ENCODE results near the gene GPR135.

Gene GPR135

DNA sequence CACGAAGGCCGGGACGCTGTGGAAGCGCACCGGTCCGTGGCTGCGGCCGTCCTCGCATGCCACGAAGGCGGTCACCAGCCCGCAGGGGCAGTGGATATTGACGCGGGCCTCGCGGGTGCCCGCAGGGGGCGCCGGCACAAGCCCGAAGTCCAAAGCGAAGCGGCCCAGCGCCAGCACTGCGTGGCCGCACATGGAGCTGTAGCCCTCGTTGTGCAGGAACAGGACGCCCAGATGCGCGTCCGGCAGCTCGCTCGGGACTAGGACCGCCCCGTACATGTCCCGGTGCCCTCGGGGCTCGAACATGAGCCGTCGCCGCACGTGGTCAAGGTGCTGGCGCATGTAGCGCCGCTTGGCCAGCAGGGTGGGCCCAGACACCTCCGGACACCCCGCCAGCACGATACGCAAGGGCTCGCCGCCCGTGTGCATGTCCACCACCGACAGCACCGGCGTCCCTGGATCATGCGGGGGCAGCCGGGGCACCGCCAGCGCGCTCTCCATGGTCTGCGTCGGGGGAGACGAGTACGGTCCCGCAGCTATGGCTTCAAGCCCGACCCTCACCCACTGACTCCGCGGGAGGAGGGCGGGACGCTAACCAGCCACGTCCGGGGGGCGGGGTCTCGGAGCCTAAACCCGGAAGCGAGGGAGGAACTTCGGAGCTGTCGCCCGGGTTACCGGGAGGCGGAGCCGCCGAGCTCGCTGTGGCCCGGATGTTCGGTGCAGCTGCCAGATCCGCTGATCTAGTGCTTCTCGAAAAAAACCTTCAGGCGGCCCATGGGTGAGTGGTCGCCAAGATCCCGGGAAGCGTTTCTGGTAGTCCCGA is 18.8 kb upstream of the GPR135 start, which contains the start of the genes JKAMP and L3HYPDH:
Gene JKAMP, plus strand, starts transcription at position 699 of the 820 bp plus-strand sequence. Its CDS starts 73 bp downstream, at position 772.
Gene L3HYPDH, minus strand, starts transcription at position 590 of the 820 bp plus-strand sequence. Its CDS starts 92 bp downstream, at position 498.
- TF ChIP-seq SNAI2 (CRISPR knock-in tag; IDR thresholded peaks at IDR 0.05) (no peak), ZC3H10 (CRISPR knock-in tag; IDR thresholded peaks at IDR 0.05) (no peak), OSR1 (CRISPR knock-in tag; IDR thresholded peaks at IDR 0.05) (no peak), TCF4 (CRISPR knock-in tag; IDR thresholded peaks at IDR 0.05; ENCODE audit: borderline replicate concordance) (0 out of 2 replicates have a peak, but pooled peaks have one; percentile 13), POU6F1 (CRISPR knock-in tag; IDR thresholded peaks at IDR 0.05; ENCODE audit: borderline replicate concordance, low read depth) (peak; percentile 12; the same call in 1 of the 2 replicates), ARNTL (CRISPR knock-in tag; IDR thresholded peaks at IDR 0.05; ENCODE audit: borderline replicate concordance, low read depth) (no peak), GLIS3 (CRISPR knock-in tag; IDR thresholded peaks at IDR 0.05) (peak; percentile 50; the same call in 1 of the 2 replicates), ZNF70 (CRISPR knock-in tag; IDR thresholded peaks at IDR 0.05) (no peak), ZFP3 (CRISPR knock-in tag; IDR thresholded peaks at IDR 0.05) (0 out of 2 replicates have a peak, but pooled peaks have one; percentile 53)

GRCh38 chr14:59483363-59483762 is 18.2 kb upstream of the GPR135 start:
- TF ChIP-seq ESRRG (CRISPR knock-in tag; IDR thresholded peaks at IDR 0.05) (no peak), GLIS3 (CRISPR knock-in tag; IDR thresholded peaks at IDR 0.05) (no peak), TOX (CRISPR knock-in tag; IDR thresholded peaks at IDR 0.05; ENCODE audit: borderline replicate concordance) (peak; percentile 38; the same call in 1 of the 2 replicates)
- peak; percentile 15 for ATAC-seq

More for the DNA sequence above, 18.8 kb upstream of the GPR135 start, which contains the start of the genes JKAMP and L3HYPDH:
- ATAC-seq: peak; percentile 87

GRCh38 chr14:59482541-59483331 is 17.6 kb upstream of the GPR135 start:
- TF ChIP-seq CSRNP3 (CRISPR knock-in tag; IDR thresholded peaks at IDR 0.05) (0 out of 2 replicates have a peak, but pooled peaks have one; percentile 22), ZFP30 (CRISPR knock-in tag; IDR thresholded peaks at IDR 0.05) (no peak), ZFP3 (CRISPR knock-in tag; IDR thresholded peaks at IDR 0.05) (peak; percentile 29; the same call in 1 of the 2 replicates), ISL1 (CRISPR knock-in tag; IDR thresholded peaks at IDR 0.05) (peak; percentile 6; the same call in 1 of the 2 replicates)
- ATAC-seq: peak; percentile 74

- no peak for TF ChIP-seq CSDC2 (CRISPR knock-in tag; IDR thresholded peaks at IDR 0.05)
- no peak for TF ChIP-seq RARB (CRISPR knock-in tag; IDR thresholded peaks at IDR 0.05)
- TF ChIP-seq ESRRG (CRISPR knock-in tag; IDR thresholded peaks at IDR 0.05): no peak
- no peak for TF ChIP-seq ISL1 (CRISPR knock-in tag; IDR thresholded peaks at IDR 0.05)
- no peak for ATAC-seq
Measured at GRCh38 chr14:59481871-59482540, 16.8 kb upstream of the GPR135 start.

DNA sequence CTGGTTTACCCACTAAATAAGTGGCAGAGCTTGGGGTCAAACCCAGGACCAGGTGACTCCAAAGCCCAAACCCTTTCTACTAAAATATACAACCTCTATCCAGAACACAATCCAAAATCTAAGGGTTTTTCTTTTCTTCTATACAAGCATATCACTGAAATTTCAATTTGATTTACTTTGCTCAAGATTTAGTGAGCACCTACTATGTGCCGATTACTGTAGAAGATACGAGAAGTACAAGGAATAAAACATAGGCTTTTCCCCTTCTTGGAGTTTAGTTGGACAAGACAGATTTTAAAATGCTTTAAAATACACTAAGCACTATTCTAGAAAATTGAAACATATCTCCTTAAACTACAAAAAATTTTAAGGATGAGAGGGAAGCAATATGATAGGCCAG is 16.2 kb upstream of the GPR135 start:
- no peak for ATAC-seq
- TF ChIP-seq CSDC2 (CRISPR knock-in tag; IDR thresholded peaks at IDR 0.05): no peak
- no peak for TF ChIP-seq ZNF8 (CRISPR knock-in tag; IDR thresholded peaks at IDR 0.05)
- TF ChIP-seq, protein P1, sequence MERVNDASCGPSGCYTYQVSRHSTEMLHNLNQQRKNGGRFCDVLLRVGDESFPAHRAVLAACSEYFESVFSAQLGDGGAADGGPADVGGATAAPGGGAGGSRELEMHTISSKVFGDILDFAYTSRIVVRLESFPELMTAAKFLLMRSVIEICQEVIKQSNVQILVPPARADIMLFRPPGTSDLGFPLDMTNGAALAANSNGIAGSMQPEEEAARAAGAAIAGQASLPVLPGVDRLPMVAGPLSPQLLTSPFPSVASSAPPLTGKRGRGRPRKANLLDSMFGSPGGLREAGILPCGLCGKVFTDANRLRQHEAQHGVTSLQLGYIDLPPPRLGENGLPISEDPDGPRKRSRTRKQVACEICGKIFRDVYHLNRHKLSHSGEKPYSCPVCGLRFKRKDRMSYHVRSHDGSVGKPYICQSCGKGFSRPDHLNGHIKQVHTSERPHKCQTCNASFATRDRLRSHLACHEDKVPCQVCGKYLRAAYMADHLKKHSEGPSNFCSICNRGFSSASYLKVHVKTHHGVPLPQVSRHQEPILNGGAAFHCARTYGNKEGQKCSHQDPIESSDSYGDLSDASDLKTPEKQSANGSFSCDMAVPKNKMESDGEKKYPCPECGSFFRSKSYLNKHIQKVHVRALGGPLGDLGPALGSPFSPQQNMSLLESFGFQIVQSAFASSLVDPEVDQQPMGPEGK (CRISPR knock-in tag; IDR thresholded peaks at IDR 0.05; ENCODE audit: borderline replicate concordance): no peak
- no peak for TF ChIP-seq CSRNP3 (CRISPR knock-in tag; IDR thresholded peaks at IDR 0.05)
- TF ChIP-seq POU6F1 (CRISPR knock-in tag; IDR thresholded peaks at IDR 0.05; ENCODE audit: borderline replicate concordance, low read depth): no peak
- no peak for TF ChIP-seq RARB (CRISPR knock-in tag; IDR thresholded peaks at IDR 0.05)
- TF ChIP-seq TOX (CRISPR knock-in tag; IDR thresholded peaks at IDR 0.05; ENCODE audit: borderline replicate concordance): no peak

Data from SK-N-SH treated with all-trans-retinoic acid at 6 μM for 48 hours (cell line).